ENCODE data around the gene EDRF1.

EDRF1 gene

DNA sequence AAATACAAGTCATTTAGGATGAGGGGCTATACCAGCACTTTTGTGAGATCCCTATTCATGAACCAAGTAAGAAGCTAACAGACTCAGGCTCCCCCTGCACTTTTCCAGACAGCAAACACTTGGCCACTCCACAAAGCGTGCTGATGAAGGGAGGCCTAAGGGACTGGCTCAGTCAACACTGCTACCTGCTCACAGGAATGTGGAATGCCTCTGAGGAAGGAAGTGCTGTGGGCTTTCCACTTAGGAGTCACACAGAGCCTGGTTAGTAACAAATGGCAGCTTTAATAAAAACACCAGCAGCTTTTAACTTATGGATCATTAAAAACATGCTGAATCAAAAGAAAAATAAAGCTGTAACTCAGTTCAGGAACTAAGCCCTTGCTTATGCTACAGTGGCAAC, 88.5 kb downstream of the EDRF1 start:
- Histone ChIP-seq H2AFZ (ENCODE audit: low read length) (no peak overlapping the region), H3K9me3 (ENCODE audit: low read length) (no peaks in the 10 kb centered on the region), H3K9ac (ENCODE audit: low read length) (no peak overlapping the region), H3K36me3 (ENCODE audit: insufficient read depth, low read length) (peaks cover 66% of the 10 kb centered on the region), H3K4me1 (ENCODE audit: insufficient read depth, low read length, severe bottlenecking) (no peaks in the 10 kb centered on the region), H4K20me1 (ENCODE audit: insufficient read depth, low read length) (no peaks in the 10 kb centered on the region), H3K27ac (ENCODE audit: low read depth, low read length, poor library complexity, severe bottlenecking) (no peak overlapping the region), H3K9me2 (ENCODE audit: low read depth, low read length) (no peaks in the 10 kb centered on the region), H3K79me2 (ENCODE audit: insufficient read depth, low read length) (no peaks in the 10 kb centered on the region), H3F3A (ENCODE audit: insufficient read depth, low read length) (no peaks in the 10 kb centered on the region), H3K4me2 (ENCODE audit: low read length) (no peak overlapping the region), H3K27me3 (ENCODE audit: insufficient read depth, low read length) (no peaks in the 10 kb centered on the region), H3K4me3 (ENCODE audit: low read depth, low read length, poor library complexity, severe bottlenecking) (no peak overlapping the region)
- TF ChIP-seq, protein P1, sequence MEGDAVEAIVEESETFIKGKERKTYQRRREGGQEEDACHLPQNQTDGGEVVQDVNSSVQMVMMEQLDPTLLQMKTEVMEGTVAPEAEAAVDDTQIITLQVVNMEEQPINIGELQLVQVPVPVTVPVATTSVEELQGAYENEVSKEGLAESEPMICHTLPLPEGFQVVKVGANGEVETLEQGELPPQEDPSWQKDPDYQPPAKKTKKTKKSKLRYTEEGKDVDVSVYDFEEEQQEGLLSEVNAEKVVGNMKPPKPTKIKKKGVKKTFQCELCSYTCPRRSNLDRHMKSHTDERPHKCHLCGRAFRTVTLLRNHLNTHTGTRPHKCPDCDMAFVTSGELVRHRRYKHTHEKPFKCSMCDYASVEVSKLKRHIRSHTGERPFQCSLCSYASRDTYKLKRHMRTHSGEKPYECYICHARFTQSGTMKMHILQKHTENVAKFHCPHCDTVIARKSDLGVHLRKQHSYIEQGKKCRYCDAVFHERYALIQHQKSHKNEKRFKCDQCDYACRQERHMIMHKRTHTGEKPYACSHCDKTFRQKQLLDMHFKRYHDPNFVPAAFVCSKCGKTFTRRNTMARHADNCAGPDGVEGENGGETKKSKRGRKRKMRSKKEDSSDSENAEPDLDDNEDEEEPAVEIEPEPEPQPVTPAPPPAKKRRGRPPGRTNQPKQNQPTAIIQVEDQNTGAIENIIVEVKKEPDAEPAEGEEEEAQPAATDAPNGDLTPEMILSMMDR (IDR thresholded peaks at IDR 0.05; ENCODE audit: low read length): no peak
- no peak for TF ChIP-seq EZH2 (IDR thresholded peaks at IDR 0.05; ENCODE audit: borderline replicate concordance, low read length)

DNA sequence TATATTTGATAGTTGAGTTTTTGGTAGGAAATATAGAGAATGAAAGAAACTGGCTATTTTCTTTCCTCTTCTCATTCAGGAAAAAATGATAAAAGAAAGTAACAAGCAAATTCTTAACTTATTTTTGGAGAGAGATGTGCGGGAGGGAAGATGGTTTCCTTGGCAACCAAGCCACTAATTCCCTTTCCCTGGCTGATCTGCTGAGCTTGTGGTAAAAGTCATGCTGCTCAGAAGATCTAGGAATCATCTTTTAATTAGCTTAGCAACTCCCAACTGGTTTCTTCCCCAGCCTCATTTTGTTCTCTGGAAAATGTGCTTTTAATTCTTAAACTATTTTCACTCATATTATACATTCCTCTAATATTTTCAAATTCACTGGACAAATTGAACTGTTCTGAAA, 91.7 kb downstream of the EDRF1 start:
- H3K4me1 ChIP-seq (ENCODE audit: insufficient read depth, low read length, severe bottlenecking): no peaks in the 10 kb centered on the region
- no peak overlapping the region for H3K9ac ChIP-seq (ENCODE audit: low read length)
- H3K9me2 ChIP-seq (ENCODE audit: low read depth, low read length): no peaks in the 10 kb centered on the region
- H3K36me3 ChIP-seq (ENCODE audit: insufficient read depth, low read length): peaks cover 72% of the 10 kb centered on the region
- no peaks in the 10 kb centered on the region for H3F3A ChIP-seq (ENCODE audit: insufficient read depth, low read length)
- no peak overlapping the region for H3K27ac ChIP-seq (ENCODE audit: low read depth, low read length, poor library complexity, severe bottlenecking)
- no peaks in the 10 kb centered on the region for H3K9me3 ChIP-seq (ENCODE audit: low read length)
- H4K20me1 ChIP-seq (ENCODE audit: insufficient read depth, low read length): no peaks in the 10 kb centered on the region
- H3K4me3 ChIP-seq (ENCODE audit: low read depth, low read length, poor library complexity, severe bottlenecking): no peak overlapping the region
- H3K4me2 ChIP-seq (ENCODE audit: low read length): no peak overlapping the region
- H3K79me2 ChIP-seq (ENCODE audit: insufficient read depth, low read length): no peaks in the 10 kb centered on the region
- no peaks in the 10 kb centered on the region for H3K27me3 ChIP-seq (ENCODE audit: insufficient read depth, low read length)
- TF ChIP-seq EZH2 (IDR thresholded peaks at IDR 0.05; ENCODE audit: borderline replicate concordance, low read length): no peak
- TF ChIP-seq, protein P1 (IDR thresholded peaks at IDR 0.05; ENCODE audit: low read length): no peak
- H2AFZ ChIP-seq (ENCODE audit: low read length): no peak overlapping the region

DNA sequence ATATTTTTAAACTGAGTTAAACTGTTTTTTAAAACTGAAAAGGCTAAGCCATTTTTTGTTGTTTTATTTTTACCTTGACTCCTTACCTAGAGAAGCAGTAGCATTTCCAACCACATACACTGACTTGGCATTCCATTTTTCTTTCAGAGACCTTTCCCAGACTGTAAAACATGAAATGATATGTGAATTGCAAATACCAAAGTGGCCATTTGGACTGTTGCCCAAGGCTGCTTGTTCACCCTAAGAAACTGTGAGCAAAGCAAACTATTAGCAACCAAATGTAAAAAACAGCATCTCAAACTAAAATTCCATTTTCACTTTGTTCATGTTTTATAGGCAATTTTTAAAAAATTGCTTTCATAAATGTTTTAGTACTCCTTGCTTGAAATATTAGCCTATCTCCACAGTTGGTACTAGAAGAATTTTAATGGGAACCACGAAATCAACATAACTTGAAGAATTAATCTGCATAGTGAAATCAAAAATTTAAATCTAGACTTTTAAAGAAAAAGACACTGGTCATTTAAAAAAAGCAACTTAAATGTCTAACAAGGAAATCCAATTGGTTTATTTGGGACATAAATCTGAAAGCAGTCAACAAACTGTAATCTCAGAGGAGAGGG, 92.7 kb downstream of the EDRF1 start:
- Histone ChIP-seq H3F3A (ENCODE audit: insufficient read depth, low read length) (no peaks in the 10 kb centered on the region), H3K9ac (ENCODE audit: low read length) (no peak overlapping the region), H3K27ac (ENCODE audit: low read depth, low read length, poor library complexity, severe bottlenecking) (no peak overlapping the region), H3K9me2 (ENCODE audit: low read depth, low read length) (no peaks in the 10 kb centered on the region), H3K36me3 (ENCODE audit: insufficient read depth, low read length) (peaks cover 64% of the 10 kb centered on the region), H2AFZ (ENCODE audit: low read length) (no peak overlapping the region), H4K20me1 (ENCODE audit: insufficient read depth, low read length) (no peaks in the 10 kb centered on the region), H3K4me3 (ENCODE audit: low read depth, low read length, poor library complexity, severe bottlenecking) (no peak overlapping the region), H3K27me3 (ENCODE audit: insufficient read depth, low read length) (no peaks in the 10 kb centered on the region), H3K4me2 (ENCODE audit: low read length) (no peak overlapping the region), H3K4me1 (ENCODE audit: insufficient read depth, low read length, severe bottlenecking) (no peaks in the 10 kb centered on the region), H3K9me3 (ENCODE audit: low read length) (no peaks in the 10 kb centered on the region), H3K79me2 (ENCODE audit: insufficient read depth, low read length) (no peaks in the 10 kb centered on the region)
- TF ChIP-seq, protein P1 (IDR thresholded peaks at IDR 0.05; ENCODE audit: low read length): no peak
- no peak for TF ChIP-seq EZH2 (IDR thresholded peaks at IDR 0.05; ENCODE audit: borderline replicate concordance, low read length)

All from OCI-LY1 (cell line).